ENCODE results near the gene CMTM8. TPM values are rescaled to one million over a fixed set of nuclear protein-coding genes. Genes with fewer than 3 reads are reported as not detected.

The CMTM8 gene
- polyA plus RNA-seq, 4 donors = 5.4 to 41.3 (median 8.0) TPM

GRCh38 chr3:32326795-32327194 lies 88.3 kb downstream of the CMTM8 start:
- FAIRE-seq (no peak), DNase-seq (no peak)
- Histone ChIP-seq H3K4me3 (ENCODE audit: low read depth in 1 of 3, low read length in 3 of 3) (no peak overlapping the region), H3K4me1 (ENCODE audit: control insufficient read depth in 3 of 3, insufficient read depth in 2 of 3, low read depth in 1 of 3, low read length in 2 of 3) (no peaks in the 10 kb centered on the region), H3K27me3 (ENCODE audit: control insufficient read depth in 3 of 3, insufficient read depth in 3 of 3, low read length in 3 of 3) (no peaks in the 10 kb centered on the region), H3K9me3 (ENCODE audit: control insufficient read depth in 2 of 2, insufficient read depth in 1 of 2, low read depth in 1 of 2, low read length in 1 of 2) (no peaks in the 10 kb centered on the region), H3K36me3 (ENCODE audit: control insufficient read depth in 3 of 3, insufficient read depth in 2 of 3, low read depth in 1 of 3, low read length in 3 of 3) (no peaks in the 10 kb centered on the region), H3K27ac (ENCODE audit: low read depth in 1 of 3, low read length in 2 of 3) (no peak overlapping the region)
- WGBS, 3 donors = 71 to 86% (median 75%) methylated on average over 2 of the region's 2 CpGs

GRCh38 chr3:32334675-32335074 lies 96.2 kb downstream of the CMTM8 start:
- no peaks in the 10 kb centered on the region for H3K4me1 ChIP-seq (ENCODE audit: control insufficient read depth in 3 of 3, insufficient read depth in 2 of 3, low read depth in 1 of 3, low read length in 2 of 3)
- peaks cover 0 to 6% of the 10 kb centered on the region in 2 donors for H3K9me3 ChIP-seq (ENCODE audit: control insufficient read depth in 2 of 2, insufficient read depth in 1 of 2, low read depth in 1 of 2, low read length in 1 of 2)
- H3K27ac ChIP-seq (ENCODE audit: low read depth in 1 of 3, low read length in 2 of 3) = no peak overlapping the region
- no peaks in the 10 kb centered on the region for H3K27me3 ChIP-seq (ENCODE audit: control insufficient read depth in 3 of 3, insufficient read depth in 3 of 3, low read length in 3 of 3)
- FAIRE-seq (no peak), DNase-seq (no peak)
- no peaks in the 10 kb centered on the region for H3K36me3 ChIP-seq (ENCODE audit: control insufficient read depth in 3 of 3, insufficient read depth in 2 of 3, low read depth in 1 of 3, low read length in 3 of 3)
- no peak overlapping the region for H3K4me3 ChIP-seq (ENCODE audit: low read depth in 1 of 3, low read length in 3 of 3)
- 80 to 90% (median 82%) methylated on average over 4 of the region's 4 CpGs for WGBS, 3 donors

GRCh38 chr3:32335365-32336112 lies 97.1 kb downstream of the CMTM8 start:
- no peak for FAIRE-seq
- Histone ChIP-seq H3K9me3 (ENCODE audit: control insufficient read depth in 2 of 2, insufficient read depth in 1 of 2, low read depth in 1 of 2, low read length in 1 of 2) (peaks cover 0 to 6% of the 10 kb centered on the region in 2 donors), H3K27me3 (ENCODE audit: control insufficient read depth in 3 of 3, insufficient read depth in 3 of 3, low read length in 3 of 3) (no peaks in the 10 kb centered on the region), H3K4me3 (ENCODE audit: low read depth in 1 of 3, low read length in 3 of 3) (no peak overlapping the region), H3K36me3 (ENCODE audit: control insufficient read depth in 3 of 3, insufficient read depth in 2 of 3, low read depth in 1 of 3, low read length in 3 of 3) (no peaks in the 10 kb centered on the region), H3K4me1 (ENCODE audit: control insufficient read depth in 3 of 3, insufficient read depth in 2 of 3, low read depth in 1 of 3, low read length in 2 of 3) (peaks cover 0 to 3% (median 0%) of the 10 kb centered on the region in 3 donors), H3K27ac (ENCODE audit: low read depth in 1 of 3, low read length in 2 of 3) (no peak overlapping the region)
- 61 to 68% (median 66%) methylated on average over 13 of the region's 13 CpGs for WGBS, 3 donors
- DNase-seq = no peak

- Histone ChIP-seq H3K4me1 (ENCODE audit: control insufficient read depth in 3 of 3, insufficient read depth in 2 of 3, low read depth in 1 of 3, low read length in 2 of 3) (peaks cover 0 to 9% (median 5%) of the 10 kb centered on the region in 3 donors), H3K36me3 (ENCODE audit: control insufficient read depth in 3 of 3, insufficient read depth in 2 of 3, low read depth in 1 of 3, low read length in 3 of 3) (no peaks in the 10 kb centered on the region), H3K27me3 (ENCODE audit: control insufficient read depth in 3 of 3, insufficient read depth in 3 of 3, low read length in 3 of 3) (no peaks in the 10 kb centered on the region), H3K27ac (ENCODE audit: low read depth in 1 of 3, low read length in 2 of 3) (no peak overlapping the region), H3K9me3 (ENCODE audit: control insufficient read depth in 2 of 2, insufficient read depth in 1 of 2, low read depth in 1 of 2, low read length in 1 of 2) (peaks cover 0 to 6% of the 10 kb centered on the region in 2 donors), H3K4me3 (ENCODE audit: low read depth in 1 of 3, low read length in 3 of 3) (no peak overlapping the region)
- DNase-seq (no peak), FAIRE-seq (no peak)
- 29 to 48% (median 42%) methylated on average over 2 of the region's 2 CpGs for WGBS, 3 donors
These were observed 97.6 kb downstream of the CMTM8 start for GRCh38 chr3:32336113-32336498.

- H3K27ac ChIP-seq (ENCODE audit: low read depth in 1 of 3, low read length in 2 of 3) = no peak overlapping the region
- H3K4me3 ChIP-seq (ENCODE audit: low read depth in 1 of 3, low read length in 3 of 3) = no peak overlapping the region
- H3K4me1 ChIP-seq (ENCODE audit: control insufficient read depth in 3 of 3, insufficient read depth in 2 of 3, low read depth in 1 of 3, low read length in 2 of 3) = peaks cover 0 to 9% (median 7%) of the 10 kb centered on the region in 3 donors
- DNase-seq = no peak
- no peaks in the 10 kb centered on the region for H3K36me3 ChIP-seq (ENCODE audit: control insufficient read depth in 3 of 3, insufficient read depth in 2 of 3, low read depth in 1 of 3, low read length in 3 of 3)
- peaks cover 0 to 6% of the 10 kb centered on the region in 2 donors for H3K9me3 ChIP-seq (ENCODE audit: control insufficient read depth in 2 of 2, insufficient read depth in 1 of 2, low read depth in 1 of 2, low read length in 1 of 2)
- H3K27me3 ChIP-seq (ENCODE audit: control insufficient read depth in 3 of 3, insufficient read depth in 3 of 3, low read length in 3 of 3) = no peaks in the 10 kb centered on the region
- FAIRE-seq = no peak
These were observed 99.0 kb downstream of the CMTM8 start for GRCh38 chr3:32337505-32337904.

GRCh38 chr3:32340039-32340438 lies 101.6 kb downstream of the CMTM8 start:
- H3K27ac ChIP-seq (ENCODE audit: low read depth in 1 of 3, low read length in 2 of 3) = no peak overlapping the region
- peaks cover 0 to 9% (median 7%) of the 10 kb centered on the region in 3 donors for H3K4me1 ChIP-seq (ENCODE audit: control insufficient read depth in 3 of 3, insufficient read depth in 2 of 3, low read depth in 1 of 3, low read length in 2 of 3)
- H3K9me3 ChIP-seq (ENCODE audit: control insufficient read depth in 2 of 2, insufficient read depth in 1 of 2, low read depth in 1 of 2, low read length in 1 of 2) = peaks cover 0 to 6% of the 10 kb centered on the region in 2 donors
- H3K4me3 ChIP-seq (ENCODE audit: low read depth in 1 of 3, low read length in 3 of 3) = no peak overlapping the region
- H3K27me3 ChIP-seq (ENCODE audit: control insufficient read depth in 3 of 3, insufficient read depth in 3 of 3, low read length in 3 of 3) = no peaks in the 10 kb centered on the region
- H3K36me3 ChIP-seq (ENCODE audit: control insufficient read depth in 3 of 3, insufficient read depth in 2 of 3, low read depth in 1 of 3, low read length in 3 of 3) = no peaks in the 10 kb centered on the region
- FAIRE-seq (no peak), DNase-seq (peak; percentile 78 to 94)
- WGBS, 3 donors = 9 to 36% (median 19%) methylated on average over 6 of the region's 6 CpGs

- 72 to 78% (median 77%) methylated on average over 7 of the region's 7 CpGs for WGBS, 3 donors
- FAIRE-seq = no peak
- H3K27ac ChIP-seq (ENCODE audit: low read depth in 1 of 3, low read length in 2 of 3) = no peak overlapping the region
These were observed 102.3 kb downstream of the CMTM8 start for GRCh38 chr3:32340611-32341365.

GRCh38 chr3:32347343-32348125 lies 109.1 kb downstream of the CMTM8 start:
- FAIRE-seq = no peak
- H3K36me3 ChIP-seq (ENCODE audit: control insufficient read depth in 3 of 3, insufficient read depth in 2 of 3, low read depth in 1 of 3, low read length in 3 of 3) = peaks cover 0 to 3% (median 0%) of the 10 kb centered on the region in 3 donors
- peak; percentile 29 to 53 for DNase-seq
- no peak overlapping the region for H3K4me3 ChIP-seq (ENCODE audit: low read depth in 1 of 3, low read length in 3 of 3)
- H3K9me3 ChIP-seq (ENCODE audit: control insufficient read depth in 2 of 2, insufficient read depth in 1 of 2, low read depth in 1 of 2, low read length in 1 of 2) = no peaks in the 10 kb centered on the region
- WGBS, 3 donors = 22 to 47% (median 41%) methylated on average over 11 of the region's 11 CpGs
- no peak overlapping the region for H3K27ac ChIP-seq (ENCODE audit: low read depth in 1 of 3, low read length in 2 of 3)
- peaks cover 0 to 7% (median 0%) of the 10 kb centered on the region in 3 donors for H3K4me1 ChIP-seq (ENCODE audit: control insufficient read depth in 3 of 3, insufficient read depth in 2 of 3, low read depth in 1 of 3, low read length in 2 of 3)
- H3K27me3 ChIP-seq (ENCODE audit: control insufficient read depth in 3 of 3, insufficient read depth in 3 of 3, low read length in 3 of 3) = no peaks in the 10 kb centered on the region

More at GRCh38 chr3:32340611-32341365, 102.3 kb downstream of the CMTM8 start:
- Histone ChIP-seq H3K4me3 (ENCODE audit: low read depth in 1 of 3, low read length in 3 of 3) (no peak overlapping the region), H3K9me3 (ENCODE audit: control insufficient read depth in 2 of 2, insufficient read depth in 1 of 2, low read depth in 1 of 2, low read length in 1 of 2) (peaks cover 0 to 6% of the 10 kb centered on the region in 2 donors), H3K27me3 (ENCODE audit: control insufficient read depth in 3 of 3, insufficient read depth in 3 of 3, low read length in 3 of 3) (no peaks in the 10 kb centered on the region), H3K4me1 (ENCODE audit: control insufficient read depth in 3 of 3, insufficient read depth in 2 of 3, low read depth in 1 of 3, low read length in 2 of 3) (peaks cover 0 to 9% (median 7%) of the 10 kb centered on the region in 3 donors), H3K36me3 (ENCODE audit: control insufficient read depth in 3 of 3, insufficient read depth in 2 of 3, low read depth in 1 of 3, low read length in 3 of 3) (no peaks in the 10 kb centered on the region)
- DNase-seq = peak; percentile 19 to 68

All from small intestine (tissue), 7 donors.